Measurements from ENCODE around the gene CCP110.
A peak's percentile ranks its signal among the peaks of the same experiment; 100 is the strongest.

CCP110 gene

DNA sequence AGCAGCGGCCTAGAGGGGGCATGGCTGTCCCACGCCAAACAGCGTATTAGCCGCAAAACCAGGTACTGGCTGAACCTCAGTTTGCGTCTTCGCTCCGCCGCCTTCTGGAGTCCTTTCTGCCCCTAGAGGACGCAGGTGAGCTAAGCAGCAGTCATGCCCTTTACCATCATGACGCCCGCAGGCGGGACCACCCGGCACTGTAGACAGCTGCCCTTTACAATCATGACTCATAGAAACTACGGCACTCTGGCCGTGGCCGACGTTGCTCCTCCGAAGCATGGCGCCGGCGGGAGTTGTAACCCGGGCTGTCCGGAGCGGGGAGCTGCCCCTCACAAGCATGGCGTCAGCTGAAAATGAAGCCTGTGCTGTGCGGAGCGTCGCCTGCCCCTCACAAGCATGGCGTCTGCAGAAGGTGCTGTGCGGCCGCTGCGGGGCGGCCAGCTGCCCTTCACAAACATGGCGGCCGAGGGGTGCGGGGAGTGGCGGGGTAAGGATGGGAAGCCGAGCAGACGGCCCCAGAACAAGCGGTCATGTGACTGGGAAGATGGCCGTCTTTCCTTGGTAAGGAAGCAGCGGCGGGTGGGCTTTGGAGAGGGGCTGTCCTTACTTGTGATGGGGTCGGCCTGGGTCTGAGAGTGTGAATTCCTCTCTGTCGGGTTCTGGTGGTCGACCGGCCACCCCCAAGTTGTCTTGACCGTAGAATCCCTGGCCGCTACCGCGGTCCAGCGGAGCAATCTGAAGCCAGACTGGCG is 31.6 kb downstream of the CCP110 start, which contains the start of gene VPS35L:
Gene VPS35L (plus strand): TSS at position 518 of the 752 bp plus-strand sequence. CDS start 27 bp downstream, at position 545.
- peak; percentile 99 for DNase-seq (ENCODE audit: low spot score)

DNA sequence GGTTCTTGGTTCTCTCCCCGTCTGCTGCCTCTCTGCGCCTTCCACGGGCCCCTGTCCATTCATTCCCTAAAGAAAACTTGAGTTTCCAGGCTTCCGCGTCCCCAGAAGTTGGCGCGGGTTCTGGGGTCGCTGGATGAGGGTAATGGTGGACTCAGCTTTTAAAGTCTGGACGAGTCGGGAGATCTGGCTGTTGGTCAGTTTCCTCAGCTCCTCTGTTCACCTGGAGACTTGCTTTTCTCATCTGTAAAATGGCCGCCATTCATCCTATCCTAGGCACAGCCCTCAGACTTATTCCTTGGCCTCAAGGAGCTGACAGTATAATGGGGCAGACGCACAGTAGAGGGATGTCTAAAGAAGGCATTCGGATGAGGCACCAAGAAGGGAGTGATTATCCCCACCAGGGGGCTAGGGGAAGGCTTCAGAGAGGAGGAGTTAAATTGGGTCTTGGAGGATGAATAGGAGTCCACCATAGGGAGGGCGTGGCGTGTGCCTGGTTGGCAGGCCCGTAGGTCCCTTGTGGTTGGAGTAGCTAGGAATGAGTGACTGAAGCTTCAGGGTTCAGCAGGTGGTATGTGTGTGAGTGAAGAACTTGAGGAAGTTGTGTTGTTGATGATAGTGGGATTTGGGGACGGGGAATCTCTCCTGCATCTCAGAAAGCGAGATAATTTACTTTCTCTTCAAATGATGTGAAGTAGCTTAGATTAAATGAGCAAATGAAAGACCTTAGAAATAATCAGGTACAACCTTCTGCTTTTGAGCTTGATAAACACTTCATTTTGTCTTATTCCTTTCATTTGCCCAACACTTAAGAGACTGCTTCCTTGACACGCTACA is 32.4 kb downstream of the CCP110 start:
- DNase-seq (ENCODE audit: low spot score), result peak; percentile 67

- DNase-seq (ENCODE audit: low spot score), result peak; percentile 49
These were observed 35.6 kb downstream of the CCP110 start for GRCh38 chr16:19559242-19559910.

DNA sequence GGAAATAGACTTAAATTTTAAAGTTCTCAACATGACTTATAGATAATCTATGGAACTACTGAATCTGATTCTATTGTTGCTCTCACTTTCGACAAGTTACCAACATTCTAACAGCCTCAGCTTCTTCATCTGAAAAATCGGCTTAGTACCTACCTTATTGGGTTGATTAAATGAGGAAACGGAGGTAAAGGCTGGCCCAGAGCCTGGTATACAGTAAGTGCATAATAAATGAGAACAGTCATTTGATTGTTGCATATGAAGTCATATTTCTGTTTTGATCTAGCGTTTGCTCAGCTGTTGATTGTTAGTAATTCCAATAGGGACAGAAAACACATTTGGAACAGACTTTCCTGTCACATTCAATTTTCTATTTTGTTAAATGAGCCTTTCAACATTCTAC is 36.3 kb downstream of the CCP110 start:
- DNase-seq (ENCODE audit: low spot score), result no peak

GRCh38 chr16:19563377-19563776 is 39.6 kb downstream of the CCP110 start:
- DNase-seq (ENCODE audit: low spot score), result no peak

GRCh38 chr16:19566362-19566761 is 42.6 kb downstream of the CCP110 start:
- DNase-seq (ENCODE audit: low spot score), result no peak

DNA sequence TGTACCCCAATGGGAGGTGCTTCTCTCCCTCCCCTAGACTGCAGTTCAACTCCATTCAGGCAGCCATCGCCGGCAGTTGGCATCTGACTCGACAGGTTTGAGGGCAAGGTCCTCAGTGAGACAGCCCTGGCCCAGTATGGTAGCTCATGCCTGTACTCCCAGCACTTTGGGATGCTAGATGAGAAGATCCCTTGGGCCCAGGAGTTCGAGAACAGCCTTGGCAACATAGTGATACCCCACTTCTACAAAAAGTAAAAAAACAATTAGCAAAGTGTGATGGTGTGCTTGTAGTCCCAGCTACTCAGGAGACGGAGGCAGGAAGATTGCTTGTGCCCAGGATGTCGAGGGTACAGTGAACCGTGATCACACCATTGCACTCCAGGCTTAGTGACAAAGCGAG is 43.8 kb downstream of the CCP110 start:
- no peak for DNase-seq (ENCODE audit: low spot score)

- no peak for DNase-seq (ENCODE audit: low spot score)
These were observed 50.3 kb downstream of the CCP110 start for GRCh38 chr16:19573997-19574396.

DNA sequence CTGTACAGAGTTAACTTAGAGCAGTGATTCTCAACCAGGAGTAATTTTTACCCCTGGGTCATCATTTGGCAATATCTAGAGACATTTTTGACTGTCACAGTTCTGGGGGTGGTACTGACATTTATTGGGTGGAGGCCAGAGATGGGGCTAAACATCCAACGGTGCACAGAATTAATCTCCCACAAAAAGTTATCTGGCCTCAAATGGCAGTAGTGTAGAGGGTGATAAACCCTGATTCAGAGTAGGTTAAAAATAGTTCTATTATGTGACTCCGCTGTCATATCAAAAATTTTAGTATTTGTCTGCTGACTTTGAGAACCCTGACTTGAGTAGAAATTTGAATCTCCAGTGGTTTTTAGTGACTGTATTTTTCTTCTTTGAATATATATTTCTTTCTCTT is 50.9 kb downstream of the CCP110 start:
- no peak for DNase-seq (ENCODE audit: low spot score)

DNA sequence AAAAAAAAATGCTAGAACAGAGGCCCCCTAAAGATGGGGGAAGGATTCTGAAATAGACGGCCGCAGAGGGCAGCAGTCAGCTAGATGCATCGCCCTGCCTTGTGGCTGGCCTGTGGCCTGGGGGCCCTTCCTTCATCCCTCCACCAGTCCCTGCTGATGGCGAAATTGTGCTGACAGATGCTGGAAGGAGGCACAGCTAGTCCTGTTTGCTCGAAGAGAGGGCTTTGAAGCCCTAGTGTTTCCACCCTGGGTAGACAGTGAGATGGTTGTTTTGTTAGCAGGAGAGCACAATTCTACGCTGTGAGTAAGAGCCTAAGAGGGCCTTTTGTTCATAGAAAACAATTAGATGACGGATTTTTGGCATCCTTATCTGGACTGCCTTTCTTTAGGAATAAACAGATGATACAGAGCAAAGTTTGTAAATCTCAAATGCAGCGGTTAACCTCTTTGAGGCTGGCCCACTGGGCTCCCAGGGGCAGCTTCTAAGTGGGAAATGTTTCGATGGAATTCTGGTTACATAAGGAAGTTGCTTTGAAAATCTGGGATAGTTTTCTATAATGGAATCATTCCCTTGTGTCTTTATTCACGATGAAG is 54.7 kb downstream of the CCP110 start:
- DNase-seq (ENCODE audit: low spot score), result no peak

GRCh38 chr16:19582050-19582831 is 58.5 kb downstream of the CCP110 start:
- no peak for DNase-seq (ENCODE audit: low spot score)

DNA sequence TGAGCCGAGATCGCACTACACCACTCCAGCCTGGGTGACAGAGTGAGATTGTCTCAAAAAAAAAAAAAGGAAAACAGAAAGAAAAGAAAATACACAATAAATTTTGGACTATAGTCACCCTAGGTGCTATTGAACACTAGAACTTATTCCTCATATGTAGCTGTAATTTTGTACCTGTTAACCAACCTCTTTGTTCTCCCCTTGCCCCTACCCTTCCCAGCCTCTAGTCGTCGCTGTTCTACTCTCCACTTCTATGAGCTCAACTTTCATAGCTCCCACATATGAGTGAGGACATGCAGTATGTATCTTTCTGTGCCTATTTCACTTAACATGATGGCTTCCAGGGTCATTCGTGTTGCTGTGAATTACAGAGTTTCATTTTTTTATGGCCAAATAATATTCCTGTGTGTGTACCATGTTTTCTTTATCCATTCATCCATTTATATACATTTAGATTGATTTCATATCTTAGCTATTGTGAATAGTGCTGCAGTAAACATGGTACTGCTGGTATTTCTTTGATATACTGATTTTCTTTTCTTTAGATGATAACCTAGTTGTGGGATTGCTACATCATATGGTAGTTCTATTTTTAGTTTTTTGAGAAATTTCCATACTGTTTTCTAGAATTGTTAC is 60.0 kb downstream of the CCP110 start:
- peak; percentile 48 for DNase-seq (ENCODE audit: low spot score)

- no peak for DNase-seq (ENCODE audit: low spot score)
These were observed 64.9 kb downstream of the CCP110 start for GRCh38 chr16:19588661-19589060.

DNA sequence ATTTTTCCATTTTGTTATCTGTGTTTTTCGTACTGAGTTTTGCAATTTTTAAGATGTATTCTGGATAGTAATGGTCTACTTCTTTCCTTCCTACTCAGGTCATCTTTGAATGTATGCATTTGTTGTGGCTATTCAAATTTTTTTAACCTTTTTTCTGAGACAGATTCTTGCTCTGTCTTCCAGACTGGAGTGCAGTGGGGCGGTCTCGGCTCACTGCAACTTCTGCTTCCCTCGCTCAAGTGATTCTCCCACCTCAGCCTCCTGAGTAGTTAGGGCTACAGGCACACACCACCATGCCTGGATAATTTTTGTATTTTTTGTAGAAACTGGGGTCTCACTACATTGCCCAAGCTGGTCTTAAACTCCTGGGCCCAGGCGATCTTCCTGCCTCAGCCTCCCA is 65.4 kb downstream of the CCP110 start:
- no peak for DNase-seq (ENCODE audit: low spot score)

- no peak for DNase-seq (ENCODE audit: low spot score)
These were observed 66.1 kb downstream of the CCP110 start for GRCh38 chr16:19589771-19590302.

DNA sequence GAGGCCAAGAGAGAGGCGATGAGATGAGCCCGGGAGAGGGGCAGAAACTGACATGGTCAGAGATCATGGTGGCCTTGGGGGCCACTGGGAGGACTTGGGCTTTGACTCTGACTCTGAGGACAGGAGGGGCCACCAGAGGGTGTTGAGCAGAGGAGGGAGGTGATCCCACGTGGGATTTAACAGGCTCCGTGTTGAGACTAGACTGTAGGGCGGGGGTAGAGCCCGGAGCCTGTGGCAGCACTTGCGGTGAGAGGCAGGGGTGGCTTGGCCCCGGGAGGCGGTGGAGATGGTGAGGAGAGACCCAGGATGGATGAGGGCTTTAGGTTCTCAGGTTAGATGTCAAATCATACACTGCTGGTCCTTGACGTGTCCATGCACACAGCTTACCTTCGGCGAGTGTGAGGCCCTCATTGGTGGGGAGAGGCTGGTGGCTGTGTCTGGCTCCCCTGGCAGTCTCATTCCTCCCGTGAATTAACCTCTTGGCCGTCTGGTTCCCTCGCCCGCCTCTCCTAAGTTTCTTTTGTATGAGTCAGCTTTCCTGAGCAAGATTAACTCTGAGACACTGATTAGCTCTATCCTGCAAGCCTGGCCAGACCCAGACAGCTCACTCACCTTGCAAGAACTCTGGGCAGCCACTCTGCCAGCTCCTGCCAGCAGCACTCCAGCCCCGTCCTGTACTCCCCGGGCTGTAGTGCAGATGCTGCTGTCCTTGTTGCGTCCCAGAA is 71.5 kb downstream of the CCP110 start:
- no peak for DNase-seq (ENCODE audit: low spot score)

DNA sequence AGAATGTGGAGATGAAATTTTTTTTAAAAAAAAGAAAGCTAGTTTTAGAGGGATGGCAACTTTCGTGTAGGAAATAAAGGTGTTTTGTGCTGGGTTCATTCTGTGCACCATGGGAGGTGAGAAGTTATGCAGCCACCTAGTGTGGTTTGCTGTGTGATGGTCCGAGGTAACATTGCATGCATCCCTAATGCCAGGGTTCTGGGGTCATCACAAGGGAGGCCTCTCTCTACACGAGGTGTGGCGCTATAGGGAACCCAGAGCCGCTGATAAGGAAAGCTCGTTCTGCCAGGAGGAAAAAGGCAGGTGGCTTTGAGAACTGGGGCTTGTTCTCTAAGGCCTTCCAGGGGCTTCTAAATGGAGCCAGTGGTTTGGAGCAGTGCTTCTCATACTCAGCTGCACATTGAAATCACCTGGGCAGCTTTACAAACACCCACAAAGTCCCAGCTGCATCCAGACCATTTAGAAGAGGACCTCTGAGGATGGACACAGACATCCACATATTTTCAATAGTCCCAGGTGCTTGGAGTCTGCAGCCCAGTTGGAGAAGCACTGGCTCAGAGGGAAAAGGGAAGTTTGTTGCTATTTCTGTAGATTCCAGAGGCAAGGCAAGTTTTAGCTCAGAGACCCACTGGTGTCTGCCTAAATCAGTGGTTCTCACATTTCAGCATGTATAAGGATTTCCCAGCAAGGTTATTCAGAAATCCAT is 75.2 kb downstream of the CCP110 start:
- no peak for DNase-seq (ENCODE audit: low spot score)

DNA sequence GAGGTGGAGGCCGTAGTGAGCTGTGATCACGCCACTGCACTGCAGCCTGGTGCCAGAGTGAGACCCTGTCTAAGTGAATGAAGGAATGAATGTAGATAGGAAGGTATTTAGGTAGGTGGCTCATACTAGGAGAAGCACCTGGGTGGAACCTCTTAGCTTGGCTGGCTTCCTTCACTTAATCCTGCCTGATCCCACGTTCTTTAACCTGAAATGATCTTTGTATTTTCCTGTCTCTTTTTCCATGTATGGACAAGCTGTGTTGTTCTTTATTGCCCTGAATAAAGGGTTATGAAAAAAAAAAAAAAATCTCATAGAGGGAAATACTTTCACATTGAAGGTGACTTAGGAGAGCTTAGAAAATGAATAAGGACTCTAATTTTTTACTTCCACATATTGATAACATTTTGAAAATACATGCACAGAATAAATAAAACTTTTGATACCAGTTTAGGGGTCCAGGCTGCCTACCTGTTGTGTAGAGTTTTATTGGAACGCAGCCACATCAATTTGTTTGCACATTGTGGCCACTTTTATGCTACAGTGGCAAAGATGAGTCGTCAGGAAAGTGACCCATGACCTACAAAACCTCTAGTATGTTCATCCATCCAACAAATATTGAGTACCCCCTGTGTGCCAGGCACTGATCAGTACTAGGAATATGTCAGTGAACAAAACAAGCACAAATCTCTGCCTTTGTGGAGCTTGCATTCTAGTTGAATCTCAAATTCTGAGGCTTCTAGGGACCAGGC is 76.4 kb downstream of the CCP110 start:
- peak; percentile 11 for DNase-seq (ENCODE audit: low spot score)

Data from kidney tubule cell (primary cell).